Neural progenitor cell (in vitro differentiated cells): ENCODE measurements around the gene DCANP1. TPM values are rescaled to one million over a fixed set of nuclear protein-coding genes. Genes with fewer than 3 reads are reported as not detected.
A peak's percentile ranks its signal among the peaks of the same experiment; 100 is the strongest.

ENCODE experiments used
- DNase-seq: peaks from one replicate; pipeline ENCODE4 v3.0.0-alpha.2; 2016; ENCODE audit warnings: low spot score
- H2AFZ ChIP-seq: fragments of 200-600 bp; sonication (generic); replicated peaks from 2 replicates; pipeline ENCODE4 v1.6.1; 2016; ENCODE audit warnings: antibody characterized with exemption
- H3F3A ChIP-seq: fragments of 200-600 bp; sonication (generic); 2 replicates; pipeline ENCODE4 v1.6.1; 2016; ENCODE audit warnings: antibody characterized with exemption, low read depth
- H3K27ac ChIP-seq: fragments of 200-600 bp; sonication (generic); 2 replicates; pipeline ENCODE4 v1.5.1; 2016; ENCODE audit warnings: mild to moderate bottlenecking
- H3K27me3 ChIP-seq: fragments of 200-600 bp; sonication (generic); 2 replicates; pipeline ENCODE4 v1.6.1; 2016; ENCODE audit warnings: mild to moderate bottlenecking, moderate library complexity
- H3K36me3 ChIP-seq: fragments of 200-600 bp; sonication (generic); 2 replicates; pipeline ENCODE4 v1.5.1; 2016
- H3K4me1 ChIP-seq: fragments of 200-600 bp; sonication (generic); 2 replicates; pipeline ENCODE4 v1.6.1; 2016; ENCODE audit warnings: mixed run types
- H3K4me2 ChIP-seq: fragments of 200-600 bp; sonication (generic); 2 replicates; pipeline ENCODE4 v1.6.1; 2016
- H3K4me3 ChIP-seq: fragments of 200-600 bp; sonication (generic); 2 replicates; pipeline ENCODE4 v1.5.1; 2016
- H3K79me2 ChIP-seq: fragments of 200-600 bp; sonication (generic); 2 replicates; pipeline ENCODE4 v1.6.1; 2016; ENCODE audit warnings: low read depth
- H3K9ac ChIP-seq: fragments of 200-600 bp; sonication (generic); 2 replicates; pipeline ENCODE4 v1.6.1; 2016
- H3K9me3 ChIP-seq: fragments of 200-600 bp; sonication (generic); 2 replicates; pipeline ENCODE4 v1.5.1; 2016; ENCODE audit warnings: low read depth
- H4K20me1 ChIP-seq: fragments of 200-600 bp; sonication (generic); 2 replicates; pipeline ENCODE4 v1.6.1; 2016; ENCODE audit warnings: low read depth
- H3K27ac Mint-ChIP-seq: 3 replicates; pipeline ENCODE4 v1.8.0; 2021; ENCODE audit warnings: mixed read lengths
- H3K27me3 Mint-ChIP-seq: 2 replicates; pipeline ENCODE4 v1.8.0; 2022; ENCODE audit warnings: low read depth, mild to moderate bottlenecking, inconsistent platforms, moderate library complexity, mixed read lengths; ENCODE audit not compliant: insufficient read depth
- H3K36me3 Mint-ChIP-seq: 3 replicates; pipeline ENCODE4 v1.8.0; 2021; ENCODE audit warnings: mixed read lengths
- H3K4me1 Mint-ChIP-seq: 3 replicates; pipeline ENCODE4 v1.8.0; 2021; ENCODE audit warnings: mixed read lengths
- H3K4me3 Mint-ChIP-seq: 3 replicates; pipeline ENCODE4 v1.8.0; 2021; ENCODE audit warnings: mild to moderate bottlenecking, moderate library complexity, mixed read lengths
- H3K9me3 Mint-ChIP-seq: 3 replicates; pipeline ENCODE4 v1.8.0; 2020; ENCODE audit warnings: mixed read lengths
- EZH2 ChIP-seq: fragments of 200-600 bp; sonication (generic); IDR thresholded peaks from 2 replicates; pipeline ENCODE4 v1.6.1; 2017; ENCODE audit warnings: antibody characterized with exemption, mild to moderate bottlenecking, moderate library complexity
- EZH2phosphoT487 ChIP-seq: fragments of 200-600 bp; sonication (generic); IDR thresholded peaks from 2 replicates; pipeline ENCODE4 v1.6.1; 2017; ENCODE audit warnings: antibody characterized with exemption
- total RNA-seq: library from RNA; depleted of rRNA; stranded (reverse); fragments of >200 nt; gene quantifications from 2 replicates; pipeline ENCODE4 v1.2.3, GENCODE V29; 2015; ENCODE audit warnings: low replicate concordance
- TF ChIP-seq, protein P1 (sequence below): fragments of 200-600 bp; sonication (generic); IDR thresholded peaks from 2 replicates; pipeline ENCODE4 v1.5.1; 2017; ENCODE audit warnings: antibody characterized with exemption, mild to moderate bottlenecking

Gene DCANP1
- total RNA-seq, 1 donor from 2014 or later, result not detected

DNA sequence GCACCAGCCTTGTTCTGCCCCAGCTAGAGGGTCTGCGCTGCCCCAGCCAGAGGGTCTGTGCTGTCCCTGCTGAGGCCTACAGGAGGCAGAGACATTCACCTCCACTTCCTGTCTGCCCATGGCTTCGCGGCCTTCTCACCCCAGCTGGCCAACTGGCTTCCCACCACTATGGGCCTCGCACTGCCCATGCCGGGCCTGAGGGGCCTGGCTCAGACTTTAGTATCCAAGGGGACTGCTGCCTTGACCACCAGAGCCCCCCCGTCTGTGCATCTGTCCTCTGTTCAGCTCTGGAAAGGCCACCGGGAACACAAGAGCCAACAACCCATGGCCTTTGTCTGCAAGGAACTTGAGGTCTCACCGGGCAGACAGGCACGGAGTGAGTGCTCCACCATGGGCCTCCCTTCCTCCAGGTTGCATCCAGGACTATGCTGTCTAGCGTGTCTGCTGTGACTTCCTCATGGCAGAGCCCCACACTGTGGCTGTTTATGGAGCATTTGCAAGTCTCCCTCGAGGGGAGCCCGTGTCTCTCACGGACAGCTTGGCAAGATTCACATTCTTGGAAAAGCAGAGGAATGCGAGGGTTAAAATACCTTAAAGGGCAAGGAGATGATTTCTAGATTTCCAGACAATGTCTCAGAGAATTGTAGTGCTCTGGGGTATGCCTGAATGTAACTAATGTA, 1.7 kb downstream of the DCANP1 start:
- Histone ChIP-seq H3K36me3 (no peaks in the 10 kb centered on the region), H3F3A (peaks cover 3% of the 10 kb centered on the region), H3K27me3 (no peaks in the 10 kb centered on the region), H3K27ac (no peak overlapping the region), H2AFZ (no peak overlapping the region), H3K4me2 (no peak overlapping the region), H3K79me2 (no peaks in the 10 kb centered on the region), H3K9me3 (no peaks in the 10 kb centered on the region), H4K20me1 (no peaks in the 10 kb centered on the region), H3K4me3 (no peak overlapping the region), H3K9ac (no peak overlapping the region), H3K4me1 (peaks cover 22% of the 10 kb centered on the region)
- Mint-ChIP-seq H3K27ac (no peak overlapping the region), H3K36me3 (no peaks in the 10 kb centered on the region), H3K4me3 (no peak overlapping the region), H3K4me1 (peaks cover 45% of the 10 kb centered on the region), H3K27me3 (peaks cover 16% of the 10 kb centered on the region), H3K9me3 (no peaks in the 10 kb centered on the region)
- DNase-seq, result no peak
- no peak for TF ChIP-seq EZH2phosphoT487

DNA sequence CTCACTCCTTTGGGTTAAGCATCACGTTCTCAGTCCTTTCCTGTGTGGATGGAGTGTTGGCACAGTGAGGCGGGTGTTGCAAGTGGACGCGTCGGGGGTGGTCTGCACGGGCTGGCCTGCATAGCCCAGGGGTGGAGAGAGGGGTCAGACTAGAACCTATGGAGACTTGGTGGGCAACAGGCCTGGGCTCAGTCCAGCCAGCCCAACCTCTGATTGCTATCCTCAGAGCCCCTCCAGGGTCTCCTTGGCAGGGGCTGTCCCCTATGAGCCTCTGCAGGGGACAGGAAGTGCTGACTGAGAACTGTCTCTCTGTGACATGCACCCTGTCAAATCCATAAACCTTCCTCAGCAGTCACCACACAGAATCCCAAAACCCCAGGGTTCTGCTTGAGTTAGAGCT, 2.3 kb downstream of the DCANP1 start:
- H3K9ac ChIP-seq, result no peak overlapping the region
- Mint-ChIP-seq H3K4me1 (peaks cover 41% of the 10 kb centered on the region), H3K36me3 (no peaks in the 10 kb centered on the region), H3K27ac (no peak overlapping the region), H3K27me3 (peaks cover 17% of the 10 kb centered on the region), H3K9me3 (no peaks in the 10 kb centered on the region), H3K4me3 (no peak overlapping the region)
- TF ChIP-seq, protein P1, sequence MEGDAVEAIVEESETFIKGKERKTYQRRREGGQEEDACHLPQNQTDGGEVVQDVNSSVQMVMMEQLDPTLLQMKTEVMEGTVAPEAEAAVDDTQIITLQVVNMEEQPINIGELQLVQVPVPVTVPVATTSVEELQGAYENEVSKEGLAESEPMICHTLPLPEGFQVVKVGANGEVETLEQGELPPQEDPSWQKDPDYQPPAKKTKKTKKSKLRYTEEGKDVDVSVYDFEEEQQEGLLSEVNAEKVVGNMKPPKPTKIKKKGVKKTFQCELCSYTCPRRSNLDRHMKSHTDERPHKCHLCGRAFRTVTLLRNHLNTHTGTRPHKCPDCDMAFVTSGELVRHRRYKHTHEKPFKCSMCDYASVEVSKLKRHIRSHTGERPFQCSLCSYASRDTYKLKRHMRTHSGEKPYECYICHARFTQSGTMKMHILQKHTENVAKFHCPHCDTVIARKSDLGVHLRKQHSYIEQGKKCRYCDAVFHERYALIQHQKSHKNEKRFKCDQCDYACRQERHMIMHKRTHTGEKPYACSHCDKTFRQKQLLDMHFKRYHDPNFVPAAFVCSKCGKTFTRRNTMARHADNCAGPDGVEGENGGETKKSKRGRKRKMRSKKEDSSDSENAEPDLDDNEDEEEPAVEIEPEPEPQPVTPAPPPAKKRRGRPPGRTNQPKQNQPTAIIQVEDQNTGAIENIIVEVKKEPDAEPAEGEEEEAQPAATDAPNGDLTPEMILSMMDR, result no peak
- TF ChIP-seq EZH2 (no peak), EZH2phosphoT487 (no peak)
- H3F3A ChIP-seq, result peaks cover 3% of the 10 kb centered on the region
- H2AFZ ChIP-seq, result no peak overlapping the region
- no peaks in the 10 kb centered on the region for H3K79me2 ChIP-seq
- no peak overlapping the region for H3K27ac ChIP-seq
- H3K36me3 ChIP-seq, result no peaks in the 10 kb centered on the region
- H4K20me1 ChIP-seq, result no peaks in the 10 kb centered on the region
- DNase-seq, result no peak
- peaks cover 23% of the 10 kb centered on the region for H3K4me1 ChIP-seq
- H3K4me3 ChIP-seq, result no peak overlapping the region
- no peak overlapping the region for H3K4me2 ChIP-seq
- no peaks in the 10 kb centered on the region for H3K27me3 ChIP-seq
- no peaks in the 10 kb centered on the region for H3K9me3 ChIP-seq

DNA sequence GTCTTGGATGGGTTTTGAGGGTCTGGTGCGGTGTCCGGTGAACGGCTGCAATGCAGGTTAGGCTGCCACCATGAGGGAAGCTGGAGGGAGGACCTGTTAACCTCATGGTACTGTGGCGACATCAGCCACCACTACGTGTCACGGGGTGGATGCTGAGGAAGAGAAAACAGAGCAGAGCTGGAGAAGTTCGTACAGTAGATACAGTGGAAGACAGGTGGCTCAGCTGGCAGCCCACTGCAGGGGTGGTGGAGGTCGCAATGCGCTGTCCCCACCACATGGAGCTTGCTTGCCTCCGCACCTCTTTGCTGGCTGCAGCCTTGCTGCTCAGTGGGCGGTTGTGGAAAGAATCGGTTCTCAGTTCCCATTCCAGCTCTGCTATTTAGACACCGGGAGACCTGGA, 2.8 kb downstream of the DCANP1 start:
- Histone ChIP-seq H3K4me1 (peaks cover 23% of the 10 kb centered on the region), H3K36me3 (no peaks in the 10 kb centered on the region), H3K4me2 (no peak overlapping the region), H3K79me2 (no peaks in the 10 kb centered on the region), H3F3A (peaks cover 3% of the 10 kb centered on the region), H3K9ac (no peak overlapping the region), H3K27me3 (no peaks in the 10 kb centered on the region), H4K20me1 (no peaks in the 10 kb centered on the region), H3K4me3 (no peak overlapping the region), H3K9me3 (no peaks in the 10 kb centered on the region), H3K27ac (no peak overlapping the region), H2AFZ (no peak overlapping the region)
- TF ChIP-seq, protein P1, result no peak
- no peak for TF ChIP-seq EZH2
- no peak for TF ChIP-seq EZH2phosphoT487
- H3K36me3 Mint-ChIP-seq, result no peaks in the 10 kb centered on the region
- no peak for DNase-seq
- H3K27me3 Mint-ChIP-seq, result peaks cover 16% of the 10 kb centered on the region
- H3K4me1 Mint-ChIP-seq, result peaks cover 44% of the 10 kb centered on the region
- H3K4me3 Mint-ChIP-seq, result no peak overlapping the region
- peak overlapping the region; percentile 62 for H3K27ac Mint-ChIP-seq
- H3K9me3 Mint-ChIP-seq, result no peaks in the 10 kb centered on the region

DNA sequence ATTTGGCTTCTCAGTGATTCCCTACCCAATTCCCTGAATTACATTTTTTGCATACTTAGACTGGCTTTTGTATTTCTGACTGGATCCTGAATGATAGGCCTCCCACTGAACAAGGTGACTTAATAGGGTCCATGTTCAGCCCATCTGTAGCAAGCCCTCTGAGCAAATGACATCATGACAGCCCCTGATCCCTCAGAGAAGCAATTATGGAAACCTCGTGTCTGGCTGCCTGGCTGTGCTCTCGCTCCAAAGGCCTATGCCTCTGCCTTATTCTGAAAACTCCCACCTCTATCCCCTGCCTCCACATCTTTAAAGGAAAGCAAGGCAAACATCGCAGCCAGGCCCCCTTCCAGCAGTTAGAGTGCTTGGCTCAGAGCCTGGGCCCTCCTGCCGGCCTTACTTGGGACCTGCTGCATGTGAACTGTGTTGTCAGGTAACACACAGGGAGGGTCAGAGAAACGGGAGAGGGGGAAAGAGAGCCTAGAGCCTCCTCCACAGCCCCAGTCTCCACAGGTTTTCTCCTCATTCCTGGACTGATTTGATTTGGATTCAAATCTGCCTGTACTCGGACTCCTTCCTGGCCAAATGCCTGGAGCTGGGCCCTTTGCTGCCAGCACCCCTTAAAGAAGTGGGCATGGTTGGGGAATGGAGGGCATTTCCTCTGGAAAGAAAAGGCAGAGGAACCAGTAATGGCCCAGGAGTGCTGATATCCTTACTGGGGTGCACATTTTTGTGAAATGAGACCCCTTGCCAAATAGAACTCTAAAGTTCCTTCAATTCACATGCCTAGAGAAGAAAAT, 3.8 kb downstream of the DCANP1 start:
- no peaks in the 10 kb centered on the region for H3K9me3 Mint-ChIP-seq
- TF ChIP-seq, protein P1, result no peak
- Histone ChIP-seq H3K4me1 (peaks cover 23% of the 10 kb centered on the region), H3K27me3 (no peaks in the 10 kb centered on the region), H3K4me3 (no peak overlapping the region), H3F3A (peaks cover 3% of the 10 kb centered on the region), H2AFZ (no peak overlapping the region), H3K79me2 (no peaks in the 10 kb centered on the region), H3K9me3 (no peaks in the 10 kb centered on the region), H3K4me2 (peak overlapping the region; percentile 29), H3K27ac (no peak overlapping the region), H3K36me3 (no peaks in the 10 kb centered on the region), H3K9ac (no peak overlapping the region), H4K20me1 (no peaks in the 10 kb centered on the region)
- H3K27ac Mint-ChIP-seq, result peak overlapping the region; percentile 84
- peaks cover 50% of the 10 kb centered on the region for H3K4me1 Mint-ChIP-seq
- H3K36me3 Mint-ChIP-seq, result no peaks in the 10 kb centered on the region
- no peak for DNase-seq
- peaks cover 13% of the 10 kb centered on the region for H3K27me3 Mint-ChIP-seq
- no peak overlapping the region for H3K4me3 Mint-ChIP-seq
